GM18517 (cell line): ENCODE data around the gene PDRG1.

Experiments used
- ATAC-seq: cut with Tn5 transposase; IDR thresholded peaks from one replicate; pipeline ENCODE4 v1.9.1; 2021; ENCODE audit warnings: mild to moderate bottlenecking, moderate library complexity; ENCODE audit not compliant: unreplicated experiment

The PDRG1 gene

DNA sequence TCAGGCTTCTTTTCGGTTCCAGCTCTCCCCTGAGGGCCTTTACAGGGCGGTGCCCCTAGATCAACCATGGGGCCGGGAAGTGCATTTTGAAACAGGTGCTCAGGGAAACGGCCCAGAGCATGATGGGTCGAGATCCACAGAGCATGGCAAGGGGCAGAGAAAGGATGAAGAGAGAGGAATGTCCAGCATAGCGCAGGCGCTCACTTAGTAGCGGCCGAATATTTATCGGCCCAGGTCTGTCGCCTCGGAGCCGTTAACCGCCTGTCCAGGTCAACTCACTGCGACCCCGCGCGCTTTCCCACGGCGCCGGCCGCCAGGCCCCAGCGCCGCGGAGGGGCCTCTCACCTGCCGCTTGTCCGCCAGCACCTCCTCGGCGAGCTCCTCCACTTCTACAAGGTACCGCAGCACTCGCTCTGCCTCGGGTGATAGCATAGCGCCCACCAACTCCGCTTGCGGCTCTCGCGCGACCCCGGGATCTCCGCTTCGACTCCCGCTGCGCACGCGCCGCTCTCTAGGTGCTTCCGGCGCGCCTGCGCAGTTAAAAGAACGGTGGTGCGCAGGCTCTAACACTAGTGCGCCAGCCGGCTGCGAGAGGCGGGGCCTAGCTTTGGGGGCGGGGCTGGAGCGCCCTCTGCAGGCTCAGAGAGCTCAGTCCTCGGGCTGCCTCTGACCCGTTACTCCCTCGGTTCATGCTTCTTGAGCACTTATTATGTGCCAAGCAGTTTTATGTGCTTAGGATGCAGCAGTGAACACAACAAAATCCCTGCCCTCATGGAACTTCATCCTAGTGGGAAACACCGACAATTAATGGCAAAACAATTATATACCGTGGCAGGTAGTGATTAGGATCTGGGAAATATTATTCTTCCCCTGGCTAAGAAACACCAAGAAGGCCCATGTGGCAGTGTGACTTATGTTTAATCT is at the start of gene PDRG1:
Gene PDRG1, minus strand, starts transcription at position 517 of the 924 bp plus-strand sequence. Its CDS starts 85 bp downstream, at position 432.
- ATAC-seq, result peak; percentile 78

- ATAC-seq, result no peak
Measured at GRCh38 chr20:31998246-31998645, 46.4 kb upstream of the PDRG1 start.

DNA sequence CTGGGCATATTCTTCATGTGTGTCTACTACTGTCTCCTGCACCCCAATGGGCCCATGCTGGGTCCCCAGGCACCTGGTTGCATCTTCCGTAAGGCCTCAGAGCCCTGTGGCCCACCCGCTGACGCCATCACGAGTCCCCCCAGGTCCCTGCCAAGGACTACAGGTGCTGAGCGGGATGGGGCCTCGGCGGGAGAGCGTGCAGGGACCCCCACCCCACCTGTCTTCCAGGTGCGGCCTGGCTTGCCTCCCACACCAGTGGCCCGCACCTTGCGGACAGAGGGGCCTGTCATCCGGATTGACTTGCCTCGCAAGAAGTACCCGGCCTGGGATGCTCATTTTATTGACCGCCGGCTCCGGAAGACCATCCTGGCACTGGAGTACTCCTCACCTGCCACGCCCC is 45.1 kb upstream of the PDRG1 start:
- no peak for ATAC-seq

DNA sequence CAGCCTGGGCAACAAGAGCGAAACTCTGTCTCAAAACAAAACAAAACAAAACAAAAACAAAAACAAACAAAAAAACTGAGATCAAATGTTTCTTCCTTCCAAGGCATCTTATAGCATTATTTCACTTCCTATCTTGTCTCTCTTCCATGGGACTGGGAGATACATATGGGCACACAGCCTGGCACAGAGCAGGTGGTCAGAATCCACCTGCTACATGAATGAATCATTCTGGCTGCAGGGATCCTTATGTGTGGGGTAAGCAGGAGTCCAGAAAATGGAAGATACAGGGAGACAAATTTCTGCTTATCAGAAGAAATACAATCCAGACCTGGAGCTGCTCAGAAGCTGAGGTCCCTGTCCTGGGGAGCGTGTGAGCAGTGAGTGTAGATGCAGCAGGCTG is 40.2 kb upstream of the PDRG1 start:
- ATAC-seq, result no peak

DNA sequence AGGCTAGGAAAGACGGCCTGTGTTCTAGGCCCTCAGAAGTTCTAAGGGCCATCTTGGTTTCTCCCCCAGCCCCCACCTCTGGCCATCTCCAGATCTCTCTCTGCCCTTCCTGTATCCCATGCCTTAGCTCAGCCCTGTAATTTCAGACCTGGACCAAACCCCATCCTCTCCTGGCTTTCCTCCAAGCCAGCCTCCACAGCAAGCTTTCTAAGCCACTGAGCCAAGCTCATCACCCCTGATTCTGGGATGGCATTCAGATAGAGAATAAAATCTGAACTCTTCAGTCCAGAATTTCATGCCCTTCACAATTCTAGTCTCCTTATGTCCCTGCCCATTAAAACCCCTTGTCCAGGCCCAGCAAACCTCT is 39.5 kb upstream of the PDRG1 start:
- no peak for ATAC-seq

- ATAC-seq, result no peak
Measured at GRCh38 chr20:31990641-31991338, 38.9 kb upstream of the PDRG1 start.

- ATAC-seq, result no peak
Measured at GRCh38 chr20:31989030-31989645, 37.3 kb upstream of the PDRG1 start.

DNA sequence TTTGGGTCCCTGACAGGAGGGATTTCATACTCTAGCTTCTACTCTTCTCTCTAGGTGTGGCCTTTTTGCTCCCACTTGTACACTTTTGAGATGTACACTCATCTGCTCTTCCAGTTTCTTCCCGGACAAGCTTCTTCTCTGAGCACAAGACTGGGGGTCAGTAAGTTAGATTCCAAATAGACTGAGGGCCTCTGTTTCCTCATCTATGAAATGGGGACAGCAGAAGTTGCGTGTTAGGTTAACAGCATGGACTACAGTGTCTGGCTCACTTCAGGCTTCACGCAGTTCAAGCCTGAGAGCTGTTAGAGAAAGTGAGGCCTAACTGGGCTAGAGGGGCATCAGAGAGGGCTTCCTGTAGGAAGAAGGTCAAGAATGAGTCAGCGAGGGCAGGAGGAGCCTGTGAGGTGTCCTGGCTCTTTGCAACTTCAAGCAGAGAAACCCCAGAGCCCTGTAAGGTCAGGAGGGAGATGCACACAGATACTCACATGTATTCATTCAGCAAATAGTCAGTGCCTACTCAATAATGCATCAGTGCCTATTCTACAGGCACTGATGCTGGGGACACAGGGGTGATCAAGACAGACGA is 36.7 kb upstream of the PDRG1 start:
- no peak for ATAC-seq

DNA sequence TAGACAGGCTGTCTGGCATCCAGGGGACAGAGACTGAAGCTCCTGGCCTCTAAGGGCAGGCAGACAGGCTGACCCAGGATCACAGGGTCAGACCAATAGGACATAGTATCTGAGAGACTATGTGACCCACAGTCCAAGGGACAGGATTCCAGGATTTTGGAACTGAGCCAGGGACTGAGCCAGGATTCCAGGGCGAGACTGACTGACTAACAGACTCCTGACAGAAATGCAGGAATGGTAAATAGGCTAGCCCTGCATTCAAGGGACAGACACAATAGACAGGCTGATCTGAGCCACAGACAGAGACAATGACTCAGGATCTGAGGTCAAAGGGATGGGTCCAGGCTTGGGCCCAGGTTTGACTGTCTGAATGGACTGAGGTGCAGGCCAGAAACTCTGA is 35.9 kb upstream of the PDRG1 start:
- no peak for ATAC-seq

DNA sequence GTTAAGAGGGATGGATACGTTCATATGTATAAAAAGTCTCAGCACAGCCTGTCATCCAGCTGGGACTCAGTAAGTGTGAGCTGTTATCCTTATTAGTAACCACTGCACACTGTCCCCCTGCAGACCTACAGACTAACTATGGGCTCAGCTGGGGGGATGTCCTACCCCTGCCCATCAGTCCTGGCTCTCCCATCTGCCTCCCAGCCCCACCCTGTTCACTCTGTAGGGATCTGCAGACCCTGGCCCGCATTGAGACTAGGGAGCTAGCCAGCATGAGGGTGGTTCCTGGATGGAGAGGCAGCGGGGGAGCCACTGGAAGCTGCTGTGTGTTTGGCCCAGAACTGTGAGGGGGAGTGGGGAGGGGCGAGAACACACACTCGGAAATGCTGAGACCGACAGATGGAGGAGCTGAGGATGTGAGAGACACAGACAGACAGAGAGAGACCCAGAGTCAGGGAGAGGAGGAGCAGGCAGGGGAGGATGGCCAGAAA is 33.2 kb upstream of the PDRG1 start:
- ATAC-seq, result no peak

GRCh38 chr20:31981784-31982183 is 29.9 kb upstream of the PDRG1 start:
- no peak for ATAC-seq

DNA sequence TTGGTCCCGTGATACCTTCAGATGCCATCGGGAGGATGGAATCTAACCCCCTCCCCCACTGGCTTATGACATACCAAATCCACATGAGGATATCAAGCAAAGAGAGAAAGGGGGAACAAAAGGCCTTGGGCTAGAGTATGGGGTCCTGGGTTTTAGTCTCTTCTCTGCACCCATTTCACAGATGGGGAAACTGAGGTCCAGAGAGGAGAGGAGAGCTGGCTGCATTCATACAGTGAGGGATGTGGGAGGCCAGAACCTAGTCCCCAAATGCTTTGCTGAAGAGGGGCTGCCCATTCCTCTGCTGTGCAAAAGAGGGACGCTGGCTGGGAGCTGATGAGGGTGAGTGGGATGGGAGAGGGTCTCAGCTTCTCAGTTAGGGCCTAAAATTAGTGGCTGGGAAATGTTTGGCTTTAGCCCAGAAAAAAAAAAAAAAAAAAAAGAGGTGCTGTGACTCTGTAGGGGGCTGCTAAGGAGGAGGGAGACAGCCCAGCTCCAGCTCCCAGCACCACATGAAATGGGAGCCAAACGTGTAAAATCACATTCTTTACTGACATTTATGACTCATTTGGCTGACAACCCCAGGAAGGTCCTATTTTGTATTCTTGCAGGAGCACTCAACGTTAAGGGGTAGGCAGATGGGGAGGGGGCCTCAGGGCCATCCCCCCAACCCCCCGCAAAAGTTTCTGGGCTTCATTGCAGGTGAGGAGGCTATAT is 28.0 kb upstream of the PDRG1 start:
- no peak for ATAC-seq

GRCh38 chr20:31977080-31977479 is 25.2 kb upstream of the PDRG1 start:
- ATAC-seq, result no peak

GRCh38 chr20:31975874-31976273 is 24.0 kb upstream of the PDRG1 start:
- ATAC-seq, result no peak

GRCh38 chr20:31974951-31975487 is 23.2 kb upstream of the PDRG1 start:
- no peak for ATAC-seq

DNA sequence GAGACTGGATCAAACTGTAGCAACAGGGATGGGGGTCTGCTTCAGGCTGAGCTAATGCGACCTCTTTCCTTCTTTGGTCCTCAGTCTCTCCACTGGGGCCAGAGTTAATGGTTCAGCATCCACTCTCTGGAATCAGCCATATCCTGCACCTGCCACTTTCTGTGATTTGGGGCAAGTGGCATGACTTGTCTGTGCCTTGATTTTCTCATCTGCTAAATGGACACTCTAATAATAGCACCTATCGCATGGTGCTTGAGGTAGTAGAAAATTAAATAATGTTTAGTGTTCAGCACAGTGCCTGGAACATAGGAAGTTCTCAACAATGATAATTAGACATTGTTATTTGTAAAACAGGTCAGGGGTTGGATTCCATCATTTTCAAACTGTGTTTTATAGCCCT is 22.4 kb upstream of the PDRG1 start:
- no peak for ATAC-seq

DNA sequence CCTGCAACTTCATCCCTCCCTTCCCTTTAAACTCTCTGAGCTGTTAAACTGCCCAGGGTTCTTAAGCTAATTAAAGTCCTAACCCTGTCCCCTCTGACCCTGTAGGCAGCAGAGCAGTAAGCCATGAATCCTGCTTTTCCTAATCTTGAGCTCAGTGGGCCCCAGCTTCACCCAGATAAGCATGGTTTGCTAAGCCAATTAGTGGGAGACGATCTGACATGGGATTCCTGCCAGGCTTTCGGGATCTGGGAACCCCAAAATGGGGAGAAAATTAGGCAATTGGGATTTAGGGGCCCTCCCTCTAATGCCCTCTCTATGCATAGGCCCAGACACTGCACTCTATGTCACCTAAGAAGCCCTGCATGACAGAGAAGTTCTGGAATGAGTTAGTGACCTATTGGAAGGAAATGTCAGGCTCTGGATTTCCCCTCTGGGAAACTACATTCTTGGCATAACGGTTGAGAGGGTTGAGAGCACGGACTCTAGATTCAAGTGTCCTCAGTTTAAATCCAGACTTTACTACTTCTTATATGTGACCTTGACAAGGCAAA is 20.7 kb upstream of the PDRG1 start:
- ATAC-seq, result no peak

DNA sequence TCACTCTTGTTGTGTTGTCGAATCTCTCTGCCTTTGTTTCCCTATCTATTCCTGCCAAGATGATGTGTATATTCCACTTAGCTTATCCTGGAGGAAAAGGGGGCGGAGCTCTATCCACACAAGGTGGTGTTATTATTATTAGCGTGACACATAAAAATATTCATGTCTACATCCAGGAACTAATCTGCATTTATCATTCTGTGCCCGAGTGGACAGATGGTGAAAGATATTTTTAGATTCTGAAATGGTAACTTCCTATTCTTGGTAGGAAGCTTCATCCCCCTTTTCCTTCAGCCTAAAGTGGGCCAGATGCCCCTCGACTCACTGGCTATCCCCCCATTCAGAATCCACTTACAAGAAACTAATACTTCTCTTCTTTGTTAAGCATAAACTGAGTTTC is 18.1 kb upstream of the PDRG1 start:
- no peak for ATAC-seq

DNA sequence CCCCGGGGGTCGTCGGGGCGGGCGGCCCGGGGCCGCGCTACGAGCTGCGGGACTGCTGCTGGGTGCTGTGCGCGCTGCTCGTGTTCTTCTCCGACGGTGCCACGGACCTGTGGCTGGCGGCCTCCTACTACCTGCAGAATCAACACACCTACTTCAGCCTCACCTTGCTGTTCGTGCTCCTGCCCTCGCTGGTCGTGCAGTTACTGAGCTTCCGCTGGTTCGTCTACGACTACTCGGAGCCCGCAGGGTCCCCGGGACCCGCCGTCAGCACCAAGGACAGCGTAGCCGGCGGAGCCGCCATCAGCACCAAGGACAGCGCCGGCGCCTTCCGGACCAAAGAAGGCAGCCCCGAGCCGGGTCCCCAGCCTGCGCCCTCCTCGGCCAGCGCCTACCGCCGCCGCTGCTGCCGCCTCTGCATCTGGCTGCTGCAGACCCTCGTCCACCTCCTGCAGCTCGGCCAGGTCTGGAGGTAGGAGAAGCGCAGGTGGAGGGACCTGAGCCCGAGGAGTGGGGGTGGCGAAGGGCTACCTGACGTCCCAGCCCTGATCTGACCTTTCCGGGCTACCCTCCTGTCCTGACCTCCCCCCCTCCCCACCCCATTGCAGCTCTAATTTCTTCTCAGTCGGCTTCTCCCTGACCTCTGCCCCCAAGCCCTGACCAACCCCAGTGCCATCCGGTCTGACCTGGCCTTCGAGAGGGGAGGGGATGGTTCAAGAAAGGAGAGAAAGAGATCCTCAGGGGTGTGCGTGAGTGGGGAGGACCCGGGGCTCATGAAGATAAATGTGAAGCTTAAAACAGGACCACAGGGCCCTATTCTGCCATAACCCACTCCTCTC is 16.7 kb upstream of the PDRG1 start:
- ATAC-seq, result no peak
